Measurements from ENCODE around the gene S100Z. TPM values are rescaled to one million over a fixed set of nuclear protein-coding genes. Genes with fewer than 3 reads are reported as not detected.

S100Z gene
- total RNA-seq (2013; cell fraction: nucleolus; rRNA removed): 4.2 and 5.4 TPM in 2 replicates
- total RNA-seq (2014; rRNA removed) (0.33 TPM in 1 of 2 replicates, not detected in the other), total RNA-seq (2014; rRNA removed; fragmentation: Illumina TruSeq; extraction: Trizol) (0.13 and 0.23 TPM in 2 replicates), total RNA-seq (2021) (0.44 TPM in 1 of 2 replicates, not detected in the other), polyA plus RNA-seq (2011; rRNA removed) (0.18 and 0.40 TPM in 2 replicates), polyA plus RNA-seq (2014; fragmentation: Illumina TruSeq; extraction: Trizol) (0.18 TPM in 1 of 2 replicates, not detected in the other), polyA plus RNA-seq (2014; fragmentation: Nextera tagmentation; extraction: Ambion mirVana) (under 1 TPM; 0.42 to 0.48 TPM), polyA plus RNA-seq (2014; rRNA removed) (0.51 TPM in 1 of 2 replicates, not detected in the other), polyA plus RNA-seq (2016; fragmentation: Nextera tagmentation; extraction: Ambion mirVana) (under 1 TPM in 1 of 2 experiments, not detected in 1; 0.12 TPM), polyA minus RNA-seq (2011; rRNA and poly(A)+ RNA removed) (not detected in 2 replicates), Bru-seq, nascent RNA (percentile 31 among the genes with signal in this experiment), BruChase-seq, experiment 1, labeled RNA remaining after a 6-hour chase (percentile 39 among the genes with signal in this experiment), BruChase-seq, experiment 2, labeled RNA remaining after a 2-hour chase (percentile 36 among the genes with signal in this experiment)
- polyA plus RNA-seq (2011; ENCODE audit: low read depth): 0.22 TPM
- not detected in 2 replicates for polyA plus RNA-seq (2011; cell fraction: cytosol; rRNA removed)
- 0.13 TPM in 1 of 2 replicates, not detected in the other for polyA plus RNA-seq (2011; cell fraction: nucleus; rRNA removed)
- not detected in 2 replicates for polyA plus RNA-seq (2012)
- not detected in 2 replicates for polyA minus RNA-seq (2011; cell fraction: cytosol; rRNA and poly(A)+ RNA removed)
- polyA minus RNA-seq (2011; cell fraction: nucleus; rRNA and poly(A)+ RNA removed): not detected in 2 replicates
- long read RNA-seq, experiment 1: 0 reads
- long read RNA-seq, experiment 2: 0 reads

- POLR2A ChIA-PET: interaction anchor here (0.6 kb wide), 1 partner anchor 278 kb away, joined by 4 read pairs; no protein-coding TSS in a partner anchor
- in situ Hi-C loops (cut with MboI): no loop called here
- no peaks in the 10 kb centered on the region for H3K36me3 ChIP-seq (ENCODE audit: control insufficient read depth in 2 of 2, insufficient read depth in 2 of 2, low read length in 1 of 2)
- no peak within 1 kb of the TSS for H3K4me3 ChIP-seq
- no peaks in the 10 kb centered on the region for H3K79me2 ChIP-seq (ENCODE audit: control insufficient read depth, insufficient read depth, low read length)
- BruUV-seq (replicated peaks): no TSS peak
- DNase-seq (ENCODE audit: low read depth, low spot score) (no peak), ATAC-seq (no peak), FAIRE-seq (no peak)
- CTCF ChIA-PET: interaction anchor here (0.6 to 0.7 kb wide), 2 partner anchors 69 to 779 kb away, joined by 3 read pairs; no protein-coding TSS in a partner anchor
- no peak for TF ChIP-seq TARDBP (IDR thresholded peaks at IDR 0.05; ENCODE audit: borderline replicate concordance)
- no peak for TF ChIP-seq PML (IDR thresholded peaks at IDR 0.05; ENCODE audit: low read length)
- no peak for TF ChIP-seq MEF2A (IDR thresholded peaks at IDR 0.05; ENCODE audit: insufficient read depth, low read depth, low read length)
- no peak within 1 kb of the TSS for H3K4me2 ChIP-seq (ENCODE audit: control insufficient read depth, insufficient read depth)
- intact Hi-C loops (cut with micrococcal nuclease; ENCODE audit: unreplicated experiment): no loop called here
- H3K9ac ChIP-seq (ENCODE audit: control insufficient read depth, insufficient read depth, low read length): no peak within 1 kb of the TSS
- H3K27ac ChIP-seq (ENCODE audit: control insufficient read depth, insufficient read depth): no peak within 1 kb of the TSS
- H3K27me3 ChIP-seq (replicated peaks in 1 of 2; ENCODE audit: control insufficient read depth in 2 of 2, insufficient read depth in 2 of 2, low read length in 1 of 2): no peaks in the 10 kb centered on the region
- SMC1A ChIA-PET (ENCODE audit: uncharacterized antibody, unreplicated experiment): interaction anchor here (1.4 kb wide), 1 partner anchor 11 kb away, joined by 8 read pairs; no protein-coding TSS in a partner anchor
- H4K20me1 ChIP-seq (ENCODE audit: control insufficient read depth, insufficient read depth): no peaks in the 10 kb centered on the region
- WGBS (ENCODE audit: insufficient coverage, insufficient replicate concordance, low lambda C conversion rate, missing lambda C conversion rate): 53% methylated on average over 18 of the region's 18 CpGs
- RAD21 ChIA-PET (ENCODE audit: unreplicated experiment): no interaction called here
- no peaks in the 10 kb centered on the region for H3K9me3 ChIP-seq (replicated peaks; ENCODE audit: control insufficient read depth, insufficient read depth, low read length)
- H3K4me1 ChIP-seq (ENCODE audit: control insufficient read depth, insufficient read depth, low read length): no peaks in the 10 kb centered on the region
- H2AFZ ChIP-seq (ENCODE audit: control insufficient read depth, low read depth, low read length): no peak within 1 kb of the TSS; the same call in 1 of the 2 replicates
Observed at GRCh38 chr5:76849419-76850291, at the start of gene S100Z. S100Z (plus strand) TSS chr5:76850014; CDS start chr5:76875360, 25,346 bp downstream.
